G401.6 (cell line): ENCODE measurements around the gene FAM13A.

Source experiments
- FAIRE-seq: peaks from 2 replicates; lab custom pipeline; 2012; peaks lifted over from hg19 to GRCh38; lab: Jason Lieb, UNC

Gene FAM13A

GRCh38 chr4:88771883-88772450, 285.0 kb downstream of the FAM13A start:
- FAIRE-seq = no peak

GRCh38 chr4:88765729-88766128, 291.3 kb downstream of the FAM13A start:
- FAIRE-seq = no peak

GRCh38 chr4:88763075-88763474, 293.9 kb downstream of the FAM13A start:
- no peak for FAIRE-seq

GRCh38 chr4:88761861-88762523, 295.0 kb downstream of the FAM13A start:
- FAIRE-seq = no peak

- no peak for FAIRE-seq
Observed at GRCh38 chr4:88761342-88761741, 295.6 kb downstream of the FAM13A start.

GRCh38 chr4:88759895-88760290, 297.1 kb downstream of the FAM13A start:
- no peak for FAIRE-seq

- no peak for FAIRE-seq
Observed at GRCh38 chr4:88759039-88759894, 297.7 kb downstream of the FAM13A start.

- FAIRE-seq = no peak
Observed at GRCh38 chr4:88758264-88758663, 298.7 kb downstream of the FAM13A start.

- no peak for FAIRE-seq
Observed at GRCh38 chr4:88757776-88758175, 299.2 kb downstream of the FAM13A start.

- no peak for FAIRE-seq
Observed at GRCh38 chr4:88757067-88757466, 299.9 kb downstream of the FAM13A start.

- FAIRE-seq = no peak
Observed at GRCh38 chr4:88756149-88756548, 300.8 kb downstream of the FAM13A start.

GRCh38 chr4:88755454-88755853, 301.5 kb downstream of the FAM13A start:
- no peak for FAIRE-seq

- FAIRE-seq = no peak
Observed at GRCh38 chr4:88754796-88755195, 302.2 kb downstream of the FAM13A start.

GRCh38 chr4:88753658-88754571, 303.1 kb downstream of the FAM13A start:
- no peak for FAIRE-seq

- no peak for FAIRE-seq
Observed at GRCh38 chr4:88752754-88753153, 304.2 kb downstream of the FAM13A start.

GRCh38 chr4:88752076-88752463, 304.9 kb downstream of the FAM13A start:
- FAIRE-seq = no peak

GRCh38 chr4:88751258-88752075, 305.5 kb downstream of the FAM13A start:
- no peak for FAIRE-seq

GRCh38 chr4:88750369-88750768, 306.6 kb downstream of the FAM13A start:
- no peak for FAIRE-seq

GRCh38 chr4:88747351-88747750, 309.6 kb downstream of the FAM13A start:
- FAIRE-seq = no peak

- no peak for FAIRE-seq
Observed at GRCh38 chr4:88746206-88746605, 310.8 kb downstream of the FAM13A start.

GRCh38 chr4:88745581-88746163, 311.3 kb downstream of the FAM13A start:
- FAIRE-seq = no peak
